ENCODE results near the gene ORC3.

GRCh38 chr6:87637106-87637505, 47.2 kb downstream of the ORC3 start:
- TF ChIP-seq GATA3 (IDR thresholded peaks at IDR 0.05; ENCODE audit: low read depth, low read length): no peak
- TF ChIP-seq GATA2 (IDR thresholded peaks at IDR 0.05; ENCODE audit: low read depth, low read length): no peak
